ENCODE results near the gene PRR11.

Gene PRR11

GRCh38 chr17:59172436-59173004 is 17.0 kb downstream of the PRR11 start:
- no peak for TF ChIP-seq GATA3 (IDR thresholded peaks at IDR 0.05; ENCODE audit: low read depth, low read length)
- TF ChIP-seq GATA2 (IDR thresholded peaks at IDR 0.05; ENCODE audit: low read depth, low read length), result no peak

GRCh38 chr17:59174671-59175070 is 19.1 kb downstream of the PRR11 start:
- no peak for TF ChIP-seq GATA2 (IDR thresholded peaks at IDR 0.05; ENCODE audit: low read depth, low read length)
- TF ChIP-seq GATA3 (IDR thresholded peaks at IDR 0.05; ENCODE audit: low read depth, low read length), result no peak

- TF ChIP-seq GATA3 (IDR thresholded peaks at IDR 0.05; ENCODE audit: low read depth, low read length), result no peak
- TF ChIP-seq GATA2 (IDR thresholded peaks at IDR 0.05; ENCODE audit: low read depth, low read length), result no peak
These were observed 19.5 kb downstream of the PRR11 start for GRCh38 chr17:59175076-59175475.

- no peak for TF ChIP-seq GATA3 (IDR thresholded peaks at IDR 0.05; ENCODE audit: low read depth, low read length)
- no peak for TF ChIP-seq GATA2 (IDR thresholded peaks at IDR 0.05; ENCODE audit: low read depth, low read length)
These were observed 22.9 kb downstream of the PRR11 start for GRCh38 chr17:59178266-59178985.

GRCh38 chr17:59180626-59181025 is 25.1 kb downstream of the PRR11 start:
- TF ChIP-seq GATA2 (IDR thresholded peaks at IDR 0.05; ENCODE audit: low read depth, low read length), result no peak
- no peak for TF ChIP-seq GATA3 (IDR thresholded peaks at IDR 0.05; ENCODE audit: low read depth, low read length)

GRCh38 chr17:59181481-59181880 is 25.9 kb downstream of the PRR11 start:
- no peak for TF ChIP-seq GATA2 (IDR thresholded peaks at IDR 0.05; ENCODE audit: low read depth, low read length)
- no peak for TF ChIP-seq GATA3 (IDR thresholded peaks at IDR 0.05; ENCODE audit: low read depth, low read length)

GRCh38 chr17:59185997-59186396 is 30.5 kb downstream of the PRR11 start:
- TF ChIP-seq GATA2 (IDR thresholded peaks at IDR 0.05; ENCODE audit: low read depth, low read length), result no peak
- TF ChIP-seq GATA3 (IDR thresholded peaks at IDR 0.05; ENCODE audit: low read depth, low read length), result no peak

GRCh38 chr17:59186850-59187249 is 31.3 kb downstream of the PRR11 start:
- TF ChIP-seq GATA3 (IDR thresholded peaks at IDR 0.05; ENCODE audit: low read depth, low read length) (no peak), GATA2 (IDR thresholded peaks at IDR 0.05; ENCODE audit: low read depth, low read length) (no peak)

GRCh38 chr17:59190806-59191205 is 35.3 kb downstream of the PRR11 start:
- TF ChIP-seq GATA2 (IDR thresholded peaks at IDR 0.05; ENCODE audit: low read depth, low read length), result no peak
- no peak for TF ChIP-seq GATA3 (IDR thresholded peaks at IDR 0.05; ENCODE audit: low read depth, low read length)

- TF ChIP-seq GATA3 (IDR thresholded peaks at IDR 0.05; ENCODE audit: low read depth, low read length), result no peak
- TF ChIP-seq GATA2 (IDR thresholded peaks at IDR 0.05; ENCODE audit: low read depth, low read length), result no peak
These were observed 37.9 kb downstream of the PRR11 start for GRCh38 chr17:59193336-59193862.

GRCh38 chr17:59199398-59199797 is 43.9 kb downstream of the PRR11 start:
- TF ChIP-seq GATA2 (IDR thresholded peaks at IDR 0.05; ENCODE audit: low read depth, low read length), result no peak
- TF ChIP-seq GATA3 (IDR thresholded peaks at IDR 0.05; ENCODE audit: low read depth, low read length), result no peak

- TF ChIP-seq GATA2 (IDR thresholded peaks at IDR 0.05; ENCODE audit: low read depth, low read length) (no peak), GATA3 (IDR thresholded peaks at IDR 0.05; ENCODE audit: low read depth, low read length) (no peak)
These were observed 46.8 kb downstream of the PRR11 start for GRCh38 chr17:59202320-59202719.

- TF ChIP-seq GATA3 (IDR thresholded peaks at IDR 0.05; ENCODE audit: low read depth, low read length), result no peak
- no peak for TF ChIP-seq GATA2 (IDR thresholded peaks at IDR 0.05; ENCODE audit: low read depth, low read length)
These were observed 63.8 kb downstream of the PRR11 start for GRCh38 chr17:59219370-59219769.

GRCh38 chr17:59219992-59220327 is 64.4 kb downstream of the PRR11 start:
- TF ChIP-seq GATA2 (IDR thresholded peaks at IDR 0.05; ENCODE audit: low read depth, low read length) (no peak), GATA3 (IDR thresholded peaks at IDR 0.05; ENCODE audit: low read depth, low read length) (no peak)
